Muscle layer of duodenum (tissue), 2 donors: ENCODE measurements around the gene NPFF.

Experiments used
- H3K27ac ChIP-seq: one replicate; pipeline ENCODE4 v1.7.0; 2013; ENCODE audit warnings: mild to moderate bottlenecking, low read length
- H3K27me3 ChIP-seq: one replicate; pipeline ENCODE4 v1.7.0; 2013; ENCODE audit warnings: low read depth, mild to moderate bottlenecking, control low read depth, low read length
- H3K36me3 ChIP-seq, 2 donors: one replicate each; pipeline ENCODE4 v1.7.0; 2013; ENCODE audit warnings: low read length in 2 of 2, control low read depth in 1 of 2, mild to moderate bottlenecking in 1 of 2; ENCODE audit not compliant: insufficient read depth in 2 of 2, control insufficient read depth in 1 of 2
- H3K4me1 ChIP-seq, 2 donors: one replicate each; pipeline ENCODE4 v1.7.0; 2013; ENCODE audit warnings: low read length in 2 of 2, mild to moderate bottlenecking in 2 of 2, control low read depth in 1 of 2, moderate library complexity in 1 of 2; ENCODE audit not compliant: insufficient read depth in 2 of 2, control insufficient read depth in 1 of 2
- H3K4me3 ChIP-seq, 2 donors: one replicate each; pipeline ENCODE4 v1.7.0; 2013; ENCODE audit warnings: low read length in 2 of 2, low read depth in 1 of 2, mild to moderate bottlenecking in 1 of 2
- H3K9me3 ChIP-seq, 2 donors: one replicate each; pipeline ENCODE4 v1.7.0; 2013; ENCODE audit warnings: low read length in 2 of 2, control low read depth in 1 of 2, mild to moderate bottlenecking in 1 of 2; ENCODE audit not compliant: control insufficient read depth in 1 of 2
- donor health status: healthy.

The NPFF gene

GRCh38 chr12:53480491-53481442 lies 26.5 kb downstream of the NPFF start:
- no peak overlapping the region for H3K27ac ChIP-seq
- H3K4me1 ChIP-seq: peaks cover 0 to 14% of the 10 kb centered on the region in 2 donors
- no peak overlapping the region for H3K4me3 ChIP-seq
- H3K36me3 ChIP-seq: peaks cover 72 to 75% of the 10 kb centered on the region in 2 donors
- H3K27me3 ChIP-seq: no peaks in the 10 kb centered on the region
- H3K9me3 ChIP-seq: no peaks in the 10 kb centered on the region

- peak overlapping the region; percentile 4 for H3K27ac ChIP-seq
- H3K4me3 ChIP-seq: no peak overlapping the region
- no peaks in the 10 kb centered on the region for H3K9me3 ChIP-seq
- H3K27me3 ChIP-seq: no peaks in the 10 kb centered on the region
- H3K4me1 ChIP-seq: peaks cover 0 to 28% of the 10 kb centered on the region in 2 donors
- peaks cover 74 to 76% of the 10 kb centered on the region in 2 donors for H3K36me3 ChIP-seq
These were observed 28.0 kb downstream of the NPFF start for GRCh38 chr12:53479331-53479730.

DNA sequence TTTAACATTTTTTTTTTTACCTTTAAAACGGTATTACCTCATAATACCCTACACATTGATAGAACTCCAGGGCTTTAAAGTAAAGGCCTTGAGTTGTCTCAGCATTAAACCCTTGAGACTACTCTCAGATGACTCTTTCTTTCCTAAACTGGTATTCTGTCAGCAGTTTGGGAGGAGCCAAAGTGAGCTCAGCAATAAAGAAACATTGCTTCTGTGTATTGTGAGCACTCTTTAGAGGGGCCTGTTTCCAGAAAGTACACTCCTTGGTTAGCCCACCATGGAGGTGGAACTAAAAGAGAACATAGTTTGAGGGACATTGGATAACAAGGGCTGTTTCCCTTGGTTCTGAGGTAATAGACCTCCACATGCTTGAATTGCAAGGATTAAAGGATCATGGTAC lies 28.4 kb downstream of the NPFF start:
- Histone ChIP-seq H3K4me3 (no peak overlapping the region), H3K27me3 (no peaks in the 10 kb centered on the region), H3K27ac (peak overlapping the region; percentile 4), H3K9me3 (no peaks in the 10 kb centered on the region), H3K4me1 (peaks cover 0 to 33% of the 10 kb centered on the region in 2 donors), H3K36me3 (peaks cover 75 to 76% of the 10 kb centered on the region in 2 donors)

DNA sequence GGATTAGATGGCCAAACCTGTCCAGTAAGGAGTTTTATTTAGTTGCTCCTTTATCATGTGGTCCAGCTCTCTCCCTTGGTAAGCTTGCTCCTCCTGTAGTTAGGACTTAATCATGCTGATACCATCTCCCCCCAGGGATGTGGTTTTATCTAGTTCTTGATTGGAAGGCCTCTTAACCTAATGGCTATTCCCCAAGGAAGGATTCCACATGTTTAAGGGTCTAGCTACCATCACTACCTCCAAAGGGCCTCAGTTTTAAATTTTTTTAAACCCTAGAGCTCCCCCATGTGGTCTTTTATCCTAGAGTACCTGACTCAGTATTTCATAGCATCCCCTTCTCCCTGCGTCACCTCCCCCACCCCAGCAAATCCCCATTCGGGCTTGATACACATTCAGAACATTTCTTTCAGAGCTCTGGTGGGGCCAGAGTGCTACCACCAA lies 30.5 kb downstream of the NPFF start:
- no peak overlapping the region for H3K4me3 ChIP-seq
- no peak overlapping the region for H3K27ac ChIP-seq
- peaks cover 75 to 80% of the 10 kb centered on the region in 2 donors for H3K36me3 ChIP-seq
- H3K9me3 ChIP-seq: no peaks in the 10 kb centered on the region
- peaks cover 3 to 53% of the 10 kb centered on the region in 2 donors for H3K4me1 ChIP-seq
- no peaks in the 10 kb centered on the region for H3K27me3 ChIP-seq

- peaks cover 76 to 80% of the 10 kb centered on the region in 2 donors for H3K36me3 ChIP-seq
- H3K4me1 ChIP-seq: peaks cover 3 to 52% of the 10 kb centered on the region in 2 donors
- H3K4me3 ChIP-seq: no peak overlapping the region
- no peaks in the 10 kb centered on the region for H3K27me3 ChIP-seq
- H3K9me3 ChIP-seq: no peaks in the 10 kb centered on the region
- no peak overlapping the region for H3K27ac ChIP-seq
These were observed 32.5 kb downstream of the NPFF start for GRCh38 chr12:53474819-53475218.

DNA sequence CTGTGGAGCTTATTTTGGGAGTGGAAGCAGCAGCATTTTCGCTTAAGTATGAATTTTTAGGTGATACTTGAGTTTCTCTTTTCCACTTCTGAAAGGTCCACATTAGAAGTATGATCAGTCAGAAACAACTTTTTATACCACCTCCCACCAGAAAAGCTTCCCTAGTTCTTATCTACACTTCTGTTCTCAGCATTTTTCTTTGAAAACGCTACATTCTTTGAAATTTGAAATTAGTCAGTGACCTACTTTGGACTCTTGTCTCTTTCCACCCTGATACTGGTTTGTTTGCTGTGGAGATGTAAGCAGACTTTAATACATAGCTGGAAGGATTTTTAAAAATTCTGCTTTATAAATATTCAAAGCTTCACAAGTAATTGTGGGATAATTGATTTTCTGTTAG lies 33.2 kb downstream of the NPFF start:
- no peaks in the 10 kb centered on the region for H3K27me3 ChIP-seq
- H3K9me3 ChIP-seq: no peaks in the 10 kb centered on the region
- no peak overlapping the region for H3K27ac ChIP-seq
- H3K4me1 ChIP-seq: peaks cover 3 to 52% of the 10 kb centered on the region in 2 donors
- peaks cover 74 to 79% of the 10 kb centered on the region in 2 donors for H3K36me3 ChIP-seq
- no peak overlapping the region for H3K4me3 ChIP-seq

GRCh38 chr12:53472056-53472582 lies 35.2 kb downstream of the NPFF start:
- Histone ChIP-seq H3K36me3 (peaks cover 83 to 92% of the 10 kb centered on the region in 2 donors), H3K27ac (peak overlapping the region; percentile 7), H3K4me1 (peaks cover 3 to 52% of the 10 kb centered on the region in 2 donors), H3K9me3 (no peaks in the 10 kb centered on the region), H3K27me3 (no peaks in the 10 kb centered on the region), H3K4me3 (no peak overlapping the region)

DNA sequence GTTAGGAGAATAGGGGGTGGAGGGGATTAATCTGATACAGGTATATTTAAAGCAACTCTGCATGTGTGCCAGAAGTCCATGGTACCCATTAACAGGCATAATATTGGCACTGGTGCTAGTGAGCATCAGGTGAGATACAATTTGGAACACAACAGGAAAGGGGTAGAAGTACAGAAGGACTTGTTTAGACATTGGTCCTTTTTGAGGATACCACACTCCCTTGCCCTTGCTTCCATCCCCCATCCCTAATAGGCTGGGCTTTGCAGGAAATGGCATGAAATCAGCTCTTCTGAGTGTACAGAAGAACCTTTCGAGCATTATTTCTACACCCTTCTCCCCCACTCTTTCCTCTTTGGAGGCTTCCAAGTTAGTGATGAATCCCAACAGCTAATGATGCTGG lies 39.0 kb downstream of the NPFF start:
- Histone ChIP-seq H3K9me3 (no peaks in the 10 kb centered on the region), H3K27me3 (no peaks in the 10 kb centered on the region), H3K4me1 (peaks cover 3 to 31% of the 10 kb centered on the region in 2 donors), H3K27ac (no peak overlapping the region), H3K36me3 (peaks cover 82 to 97% of the 10 kb centered on the region in 2 donors), H3K4me3 (no peak overlapping the region)

DNA sequence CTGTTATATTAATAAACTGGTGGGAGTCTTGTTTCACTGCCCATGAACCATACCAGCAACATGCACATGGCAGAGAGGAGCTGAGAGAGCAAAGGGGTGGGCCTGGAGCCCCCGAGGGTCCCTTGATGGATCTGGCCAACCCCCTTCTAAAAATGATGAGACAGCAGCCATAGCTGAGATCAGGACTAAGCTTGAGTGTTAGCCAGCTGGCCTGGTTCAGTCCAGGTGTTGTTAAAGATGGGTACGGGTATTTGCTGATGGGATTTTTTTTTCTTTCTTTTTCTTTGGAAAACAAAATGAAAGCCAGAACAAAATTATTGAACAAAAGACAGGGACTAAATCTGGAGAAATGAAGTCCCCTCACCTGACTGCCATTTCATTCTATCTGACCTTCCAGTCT lies 39.4 kb downstream of the NPFF start:
- Histone ChIP-seq H3K4me3 (no peak overlapping the region), H3K36me3 (peaks cover 85 to 97% of the 10 kb centered on the region in 2 donors), H3K27ac (no peak overlapping the region), H3K9me3 (no peaks in the 10 kb centered on the region), H3K4me1 (peaks cover 3 to 30% of the 10 kb centered on the region in 2 donors), H3K27me3 (no peaks in the 10 kb centered on the region)

DNA sequence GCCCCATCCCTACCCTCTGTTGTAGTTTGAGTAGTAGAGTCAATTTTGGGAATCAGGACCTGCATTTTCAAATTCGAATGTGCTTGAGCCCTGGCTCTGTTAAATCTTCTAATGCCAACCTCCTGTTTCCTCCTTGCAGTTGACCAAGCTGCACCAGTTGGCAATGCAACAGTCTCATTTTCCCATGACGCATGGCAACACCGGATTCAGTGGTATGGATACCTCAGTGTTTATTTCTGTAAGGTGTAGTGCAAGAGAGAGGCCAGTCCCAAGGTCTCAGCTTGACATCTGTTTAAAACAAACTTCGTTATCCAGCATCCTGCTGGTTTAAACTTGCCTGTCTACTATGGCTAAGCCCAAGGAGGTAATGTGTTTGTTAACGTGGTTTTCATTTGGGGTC lies 40.2 kb downstream of the NPFF start:
- no peak overlapping the region for H3K27ac ChIP-seq
- H3K36me3 ChIP-seq: peaks cover 85 to 97% of the 10 kb centered on the region in 2 donors
- peaks cover 1 to 30% of the 10 kb centered on the region in 2 donors for H3K4me1 ChIP-seq
- no peak overlapping the region for H3K4me3 ChIP-seq
- no peaks in the 10 kb centered on the region for H3K27me3 ChIP-seq
- H3K9me3 ChIP-seq: no peaks in the 10 kb centered on the region

- H3K36me3 ChIP-seq: peaks cover 85 to 96% of the 10 kb centered on the region in 2 donors
- H3K4me1 ChIP-seq: peaks cover 2 to 30% of the 10 kb centered on the region in 2 donors
- no peaks in the 10 kb centered on the region for H3K27me3 ChIP-seq
These were observed 40.6 kb downstream of the NPFF start for GRCh38 chr12:53466640-53467039.

More at GRCh38 chr12:53466640-53467039, 40.6 kb downstream of the NPFF start:
- Histone ChIP-seq H3K4me3 (no peak overlapping the region), H3K27ac (no peak overlapping the region), H3K9me3 (no peaks in the 10 kb centered on the region)
